HepG2 (cell line): ENCODE measurements around the gene ARVCF. TPM values are rescaled to one million over a fixed set of nuclear protein-coding genes. Genes with fewer than 3 reads are reported as not detected.
A peak's percentile ranks its signal among the peaks of the same experiment; 100 is the strongest.

Experiments used
- ATAC-seq: fragments of 200-7000 bp; cut with Tn5 transposase; 3 replicates; pipeline ENCODE4 v1.9.1; 2020; ENCODE audit warnings: mild to moderate bottlenecking, moderate library complexity
- BruUV-seq: library from RNA; stranded (reverse); fragments of 400-500 nt; replicated peaks from 2 replicates; lab custom pipeline; 2021; lab: Mats Ljungman, UMichigan
- CTCF ChIA-PET: fragments of 300-600 bp; formaldehyde crosslinking; extraction: SDS; loops from one replicate; lab custom pipeline; 2021; ENCODE audit warnings: low total read pairs, inconsistent platforms, low intra/inter-chr PET ratio; lab: Yijun Ruan, JAX
- POLR2A ChIA-PET: fragments of 350-600 bp; sonication (Branson Sonifier 250); formaldehyde crosslinking; loops from one replicate; lab custom pipeline; 2020; ENCODE audit warnings: antibody characterized with exemption, inconsistent platforms; lab: Yijun Ruan, JAX
- DNase-seq: peaks from one replicate; pipeline ENCODE4 v3.0.0-alpha.2; 2015; ENCODE audit warnings: low spot score
- FAIRE-seq: peaks from 3 replicates; lab custom pipeline; 2011; peaks lifted over from hg19 to GRCh38; lab: Jason Lieb, UNC
- H2AFZ ChIP-seq: one replicate; pipeline ENCODE4 v1.6.1; 2011; ENCODE audit warnings: low read length, inconsistent platforms
- H3K27ac ChIP-seq: fragments of 300-600 bp; 3 replicates; pipeline ENCODE4 v1.8.0; 2011; ENCODE audit warnings: mixed run types, mild to moderate bottlenecking, mixed read lengths, low read length, inconsistent platforms; ENCODE audit not compliant: insufficient read depth; ENCODE audit errors: extremely low read length
- H3K27me3 ChIP-seq, 2 experiments: fragments of 200-600 bp in 1 of 2; 2 replicates in 1 of 2; 3 replicates in 1 of 2; pipeline versions ENCODE4 v1.6.0 to v1.8.0; 2011; ENCODE audit warnings: low read length in 2 of 2, mild to moderate bottlenecking in 2 of 2, moderate library complexity in 2 of 2, inconsistent platforms in 1 of 2; ENCODE audit not compliant: insufficient read depth in 2 of 2, control insufficient read depth in 1 of 2
- H3K36me3 ChIP-seq, 2 experiments: fragments of 200-600 bp in 1 of 2; replicated peaks in 1 of 2; 2 replicates in 1 of 2; 3 replicates in 1 of 2; pipeline versions ENCODE4 v1.5.1 to v1.8.0; 2011; ENCODE audit warnings: low read length in 2 of 2, inconsistent platforms in 1 of 2; ENCODE audit not compliant: insufficient read depth in 2 of 2, control insufficient read depth in 1 of 2
- H3K4me1 ChIP-seq: 2 replicates; pipeline ENCODE4 v1.5.1; 2012; ENCODE audit warnings: low read length, inconsistent platforms; ENCODE audit not compliant: insufficient read depth
- H3K4me2 ChIP-seq: 2 replicates; pipeline ENCODE4 v1.6.0; 2011; ENCODE audit warnings: low read depth, low read length, inconsistent platforms
- H3K4me3 ChIP-seq, 3 experiments: fragments of 200-600 bp in 1 of 3; sonication (generic), shearing (Covaris generic) in 1 of 3; replicated peaks in 1 of 3; 2 replicates each; pipeline ENCODE4 v1.5.1; 2011 to 2016; ENCODE audit warnings: low read length in 3 of 3, inconsistent platforms in 2 of 3, low read depth in 2 of 3, mild to moderate bottlenecking in 2 of 3, control low read depth in 1 of 3, mixed read lengths in 1 of 3; ENCODE audit not compliant: insufficient read depth in 1 of 3
- H3K79me2 ChIP-seq: one replicate; pipeline ENCODE4 v1.6.1; 2011; ENCODE audit warnings: low read length, inconsistent platforms; ENCODE audit not compliant: insufficient read depth
- H3K9ac ChIP-seq: 2 replicates; pipeline ENCODE4 v1.6.0; 2011; ENCODE audit warnings: mild to moderate bottlenecking, low read depth, low read length, inconsistent platforms; ENCODE audit not compliant: insufficient read depth
- H3K9me3 ChIP-seq: 2 replicates; pipeline ENCODE4 v1.5.1; 2012; ENCODE audit warnings: mild to moderate bottlenecking, low read length
- H4K20me1 ChIP-seq: 2 replicates; pipeline ENCODE4 v1.6.0; 2011; ENCODE audit warnings: inconsistent platforms, mild to moderate bottlenecking, low read length, moderate library complexity; ENCODE audit not compliant: insufficient read depth
- ATM ChIP-seq: fragments of 450-650 bp; IDR thresholded peaks from 2 replicates; pipeline ENCODE4 v1.7.1; 2017; ENCODE audit warnings: mild to moderate bottlenecking, borderline replicate concordance
- MEF2D ChIP-seq: sonication (generic); formaldehyde crosslinking; IDR thresholded peaks from 2 replicates; pipeline ENCODE4 v1.5.1; 2020; ENCODE audit warnings: mild to moderate bottlenecking, missing genetic modification reagents
- POLR2G ChIP-seq: fragments of 200-400 bp; formaldehyde crosslinking; IDR thresholded peaks from 2 replicates; pipeline ENCODE4 v1.6.1; 2018; ENCODE audit warnings: mild to moderate bottlenecking, low read depth, low read length, moderate library complexity
- ZNF451 ChIP-seq: sonication (generic); formaldehyde crosslinking; IDR thresholded peaks from 2 replicates; pipeline ENCODE4 v1.5.0; 2020; ENCODE audit warnings: mild to moderate bottlenecking, missing genetic modification reagents
- ZNF616 ChIP-seq: sonication (generic); formaldehyde crosslinking; IDR thresholded peaks from 2 replicates; pipeline ENCODE4 v1.5.0; 2020; ENCODE audit warnings: low read depth, mild to moderate bottlenecking, missing genetic modification reagents
- WGBS: methylation state at CpG from one replicate; pipeline ENCODE4 v1.1.6; 2017; ENCODE audit warnings: low lambda C conversion rate; 5-methylcytosine and 5-hydroxymethylcytosine counted together
- in situ Hi-C: cut with HindIII; loops from 2 replicates; pipeline ENCODE4 v1.10.0; 2017; ENCODE audit warnings: low pct_unique_long_range_greater_than_20kb; ENCODE audit not compliant: extremely low pct_ligation_motif_present
- intact Hi-C: fragments of 100-400 bp; cut with micrococcal nuclease; formaldehyde crosslinking; loops from one replicate; pipeline ENCODE4 v1.10.0; 2022; ENCODE audit not compliant: unreplicated experiment
- polyA plus RNA-seq, 8 experiments: library from polyadenylated mRNA; depleted of rRNA in 3 of 8; stranded (reverse) in 7 of 8; unstranded in 1 of 8; fragments of >200 nt; fragmentation: Illumina TruSeq in 4 of 8; extraction: Trizol in 4 of 8; gene quantifications; 2 replicates each; pipeline versions ENCODE4 v1.2.1 to v1.2.3, GENCODE V29; 2011 to 2016; ENCODE audit warnings: low read depth in 4 of 8, missing spikeins in 1 of 8, mixed read lengths in 1 of 8; ENCODE audit not compliant: insufficient read depth in 1 of 8
- total RNA-seq, 5 experiments: library from RNA; depleted of rRNA; stranded (reverse); fragments of >200 nt; fragmentation: Illumina TruSeq; extraction: Trizol; gene quantifications; 2 replicates each; pipeline ENCODE4 v1.2.3, GENCODE V29; 2016; ENCODE audit warnings: low read depth in 1 of 5
- TF ChIP-seq, protein P1 (sequence below): sonication (generic); formaldehyde crosslinking; IDR thresholded peaks from 2 replicates; pipeline ENCODE4 v1.4.0; 2020; ENCODE audit warnings: mild to moderate bottlenecking, missing genetic modification reagents
- TF ChIP-seq, protein P2 (sequence below): sonication (generic); formaldehyde crosslinking; IDR thresholded peaks from 2 replicates; pipeline ENCODE4 v1.5.0; 2020; ENCODE audit warnings: mild to moderate bottlenecking, missing genetic modification reagents
- TF ChIP-seq, protein P3 (sequence below): sonication (generic); formaldehyde crosslinking; IDR thresholded peaks from 2 replicates; pipeline ENCODE4 v1.4.0; 2020; ENCODE audit warnings: mild to moderate bottlenecking, missing genetic modification reagents

The ARVCF gene
- total and polyA plus RNA-seq, 2 of the 13 experiments (the other 11 are each of a cell fraction or from before 2014, with no cell fraction given): 16.4 to 17.7 TPM

DNA sequence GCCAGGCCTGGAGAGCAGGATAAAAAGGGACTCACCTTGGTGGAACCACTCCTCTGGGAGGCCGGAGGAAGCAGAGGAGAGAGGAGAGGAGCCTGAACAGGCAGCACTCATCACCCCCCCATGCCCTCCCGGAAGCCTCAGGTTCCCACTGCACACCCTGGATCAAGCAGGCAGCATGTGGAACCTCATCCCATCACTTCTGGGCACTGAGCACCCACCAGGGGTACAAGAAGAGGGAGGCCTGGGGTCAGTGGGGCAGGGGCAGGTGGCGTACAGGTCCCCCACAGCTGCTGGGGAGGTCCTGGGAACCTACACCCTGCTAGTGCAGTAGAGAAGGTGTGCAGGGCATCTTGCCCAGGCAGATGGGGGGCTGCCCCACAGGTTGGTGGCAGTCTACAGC lies 40.0 kb downstream of the ARVCF start (continued):
- TF ChIP-seq MEF2D (CRISPR knock-in tag): no peak
- TF ChIP-seq, protein P1, sequence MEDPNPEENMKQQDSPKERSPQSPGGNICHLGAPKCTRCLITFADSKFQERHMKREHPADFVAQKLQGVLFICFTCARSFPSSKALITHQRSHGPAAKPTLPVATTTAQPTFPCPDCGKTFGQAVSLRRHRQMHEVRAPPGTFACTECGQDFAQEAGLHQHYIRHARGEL (CRISPR knock-in tag): no peak
- TF ChIP-seq, protein P2, sequence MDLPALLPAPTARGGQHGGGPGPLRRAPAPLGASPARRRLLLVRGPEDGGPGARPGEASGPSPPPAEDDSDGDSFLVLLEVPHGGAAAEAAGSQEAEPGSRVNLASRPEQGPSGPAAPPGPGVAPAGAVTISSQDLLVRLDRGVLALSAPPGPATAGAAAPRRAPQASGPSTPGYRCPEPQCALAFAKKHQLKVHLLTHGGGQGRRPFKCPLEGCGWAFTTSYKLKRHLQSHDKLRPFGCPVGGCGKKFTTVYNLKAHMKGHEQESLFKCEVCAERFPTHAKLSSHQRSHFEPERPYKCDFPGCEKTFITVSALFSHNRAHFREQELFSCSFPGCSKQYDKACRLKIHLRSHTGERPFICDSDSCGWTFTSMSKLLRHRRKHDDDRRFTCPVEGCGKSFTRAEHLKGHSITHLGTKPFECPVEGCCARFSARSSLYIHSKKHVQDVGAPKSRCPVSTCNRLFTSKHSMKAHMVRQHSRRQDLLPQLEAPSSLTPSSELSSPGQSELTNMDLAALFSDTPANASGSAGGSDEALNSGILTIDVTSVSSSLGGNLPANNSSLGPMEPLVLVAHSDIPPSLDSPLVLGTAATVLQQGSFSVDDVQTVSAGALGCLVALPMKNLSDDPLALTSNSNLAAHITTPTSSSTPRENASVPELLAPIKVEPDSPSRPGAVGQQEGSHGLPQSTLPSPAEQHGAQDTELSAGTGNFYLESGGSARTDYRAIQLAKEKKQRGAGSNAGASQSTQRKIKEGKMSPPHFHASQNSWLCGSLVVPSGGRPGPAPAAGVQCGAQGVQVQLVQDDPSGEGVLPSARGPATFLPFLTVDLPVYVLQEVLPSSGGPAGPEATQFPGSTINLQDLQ (CRISPR knock-in tag): no peak
- no peak for TF ChIP-seq ATM
- TF ChIP-seq, protein P3, sequence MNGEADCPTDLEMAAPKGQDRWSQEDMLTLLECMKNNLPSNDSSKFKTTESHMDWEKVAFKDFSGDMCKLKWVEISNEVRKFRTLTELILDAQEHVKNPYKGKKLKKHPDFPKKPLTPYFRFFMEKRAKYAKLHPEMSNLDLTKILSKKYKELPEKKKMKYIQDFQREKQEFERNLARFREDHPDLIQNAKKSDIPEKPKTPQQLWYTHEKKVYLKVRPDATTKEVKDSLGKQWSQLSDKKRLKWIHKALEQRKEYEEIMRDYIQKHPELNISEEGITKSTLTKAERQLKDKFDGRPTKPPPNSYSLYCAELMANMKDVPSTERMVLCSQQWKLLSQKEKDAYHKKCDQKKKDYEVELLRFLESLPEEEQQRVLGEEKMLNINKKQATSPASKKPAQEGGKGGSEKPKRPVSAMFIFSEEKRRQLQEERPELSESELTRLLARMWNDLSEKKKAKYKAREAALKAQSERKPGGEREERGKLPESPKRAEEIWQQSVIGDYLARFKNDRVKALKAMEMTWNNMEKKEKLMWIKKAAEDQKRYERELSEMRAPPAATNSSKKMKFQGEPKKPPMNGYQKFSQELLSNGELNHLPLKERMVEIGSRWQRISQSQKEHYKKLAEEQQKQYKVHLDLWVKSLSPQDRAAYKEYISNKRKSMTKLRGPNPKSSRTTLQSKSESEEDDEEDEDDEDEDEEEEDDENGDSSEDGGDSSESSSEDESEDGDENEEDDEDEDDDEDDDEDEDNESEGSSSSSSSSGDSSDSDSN: no peak
- TF ChIP-seq ZNF451 (CRISPR knock-in tag): no peak

DNA sequence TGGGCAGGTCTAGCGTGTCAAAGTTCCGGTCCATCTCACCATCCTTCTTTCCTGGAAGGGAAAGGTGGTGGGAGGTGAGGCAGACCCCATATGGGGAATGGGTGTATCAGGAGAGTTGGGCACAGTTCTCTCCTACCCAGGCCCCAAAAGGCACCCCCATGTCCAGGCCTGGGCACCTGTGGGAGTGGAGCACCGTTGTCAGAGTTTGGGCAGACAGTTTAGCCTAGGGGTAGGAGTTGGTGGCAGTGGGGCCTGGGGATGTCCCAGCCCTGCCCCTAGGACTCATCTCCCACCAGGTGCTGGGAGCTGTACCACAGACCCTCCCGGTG lies 41.0 kb downstream of the ARVCF start:
- BruUV-seq: no TSS peak
- peaks cover 3 to 10% of the 10 kb centered on the region in 2 experiments; a peak in 2 of 5 replicates for H3K36me3 ChIP-seq

More for the DNA sequence above, 41.0 kb downstream of the ARVCF start:
- Histone ChIP-seq H3K4me2 (no peak overlapping the region), H4K20me1 (no peaks in the 10 kb centered on the region), H3K27ac (no peak overlapping the region), H2AFZ (no peak overlapping the region), H3K4me1 (peaks cover 29% of the 10 kb centered on the region), H3K79me2 (no peaks in the 10 kb centered on the region), H3K4me3 (no peak overlapping the region), H3K27me3 (no peaks in the 10 kb centered on the region)
- FAIRE-seq (no peak), DNase-seq (no peak), ATAC-seq (no peak)
- ChIA-PET POLR2A (no interaction called here), CTCF (no interaction called here)
- intact Hi-C loops (no loop called here), in situ Hi-C loops (no loop called here)
- TF ChIP-seq POLR2G (0 out of 2 replicates have a peak, but pooled peaks have one; percentile 40), ZNF616 (no peak)
- TF ChIP-seq, all 625 proteins: peak for 1
- no peaks in the 10 kb centered on the region for H3K9me3 ChIP-seq
- 67% methylated on average over 1 of the region's 4 CpGs for WGBS
- H3K9ac ChIP-seq: no peak overlapping the region
